ENCODE results near the gene MOB3A.
"Not testable (repeated sequence)": the region's sequence is repeated elsewhere in the genome, so short reads cannot be mapped to it uniquely, and the experiment has no call there.

MOB3A gene

DNA sequence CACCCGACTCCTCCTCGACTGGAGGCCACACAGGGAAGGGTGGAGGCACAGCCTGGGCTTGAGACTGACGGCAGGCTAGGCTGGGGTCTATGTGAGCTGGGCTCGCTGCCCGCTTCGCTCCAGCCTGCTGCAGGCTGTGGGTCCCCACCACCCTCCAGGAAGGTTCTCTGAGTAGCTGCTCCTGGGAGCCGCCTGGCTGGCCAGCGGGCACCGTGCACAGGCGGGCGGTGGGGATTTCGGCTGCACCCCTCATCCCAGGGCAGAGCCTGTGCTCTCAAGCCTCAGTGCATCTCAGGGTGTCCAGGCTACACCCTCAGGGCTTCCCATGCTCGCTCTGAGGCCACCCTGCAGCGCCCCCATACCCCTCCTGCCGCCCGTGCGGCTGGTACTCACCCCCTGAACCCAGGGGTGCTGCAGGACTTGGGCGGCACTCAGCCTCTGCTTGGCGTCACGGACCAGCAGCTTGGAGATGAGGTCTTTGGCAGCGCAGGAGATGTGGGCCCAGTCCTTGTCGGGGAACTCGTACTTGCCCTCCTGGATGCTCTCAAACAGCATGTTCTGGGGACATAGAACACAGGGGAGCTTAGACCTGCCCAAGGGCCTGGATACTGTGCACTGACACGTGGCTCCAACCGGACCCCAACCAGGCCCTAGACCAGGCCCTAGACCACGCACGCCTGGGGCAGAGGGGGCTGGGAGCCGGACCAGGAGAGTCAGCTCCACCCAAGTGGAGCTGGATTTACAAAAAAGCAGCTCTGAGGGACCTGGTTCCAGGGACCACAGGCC is 55.3 kb downstream of the MOB3A start:
- Histone ChIP-seq H3K4me3 (peak overlapping the region in 2 of 7 experiments; percentile 12 to 38), H3K27ac (peak overlapping the region in 19 of 21 experiments; percentile 74 to 92 (median 88))

GRCh38 chr19:2039959-2040646 is 56.0 kb downstream of the MOB3A start:
- no peak overlapping the region for H3K4me3 ChIP-seq
- peak overlapping the region in 5 of 21 experiments; percentile 2 to 92 (median 91) for H3K27ac ChIP-seq

- Histone ChIP-seq H3K4me3 (no peak overlapping the region), H3K27ac (peak overlapping the region in 3 of 21 experiments; percentile 1 to 37 (median 16))
Observed at GRCh38 chr19:2039089-2039958, 56.8 kb downstream of the MOB3A start.

DNA sequence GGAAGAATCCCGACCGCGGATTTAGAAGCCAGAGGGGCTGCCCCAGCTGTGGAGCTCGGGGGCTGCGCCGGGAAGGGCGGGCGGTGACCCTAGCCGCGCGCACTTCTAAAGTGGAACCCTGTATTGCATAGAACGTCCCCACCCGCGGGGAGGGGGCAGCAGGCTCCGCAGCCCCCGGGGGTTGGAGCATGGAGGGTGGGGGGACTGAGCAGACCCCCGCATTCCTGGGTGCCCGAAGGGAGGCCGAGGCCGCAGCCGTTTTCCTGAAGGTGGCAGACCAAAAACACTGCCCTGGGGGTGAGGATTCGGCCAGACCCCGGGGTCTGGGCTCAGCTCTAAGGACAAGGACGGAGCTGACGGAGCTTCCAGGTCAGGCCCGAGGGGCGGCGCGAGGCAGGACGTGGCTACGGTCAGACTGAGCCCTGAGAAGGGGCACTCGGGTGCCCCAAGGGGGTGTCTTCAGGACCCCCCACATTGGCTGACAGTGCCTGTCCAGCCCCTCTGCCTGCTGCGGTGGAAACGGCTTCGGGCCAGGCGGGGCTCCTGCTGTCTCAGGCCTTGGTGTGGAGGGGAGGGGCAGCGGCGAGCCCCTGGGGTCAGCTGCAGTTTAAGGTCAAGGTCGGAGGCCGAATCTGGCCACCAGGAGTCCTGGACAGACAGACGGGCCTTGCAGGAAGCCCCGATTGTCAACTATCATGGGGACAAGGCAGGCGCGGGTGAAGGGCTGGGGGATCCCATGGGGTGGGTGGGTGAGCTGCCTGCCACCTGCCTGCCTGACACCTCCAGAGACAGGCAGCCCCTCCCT is 57.6 kb downstream of the MOB3A start:
- H3K27ac ChIP-seq = no peak overlapping the region
- H3K4me3 ChIP-seq = no peak overlapping the region

DNA sequence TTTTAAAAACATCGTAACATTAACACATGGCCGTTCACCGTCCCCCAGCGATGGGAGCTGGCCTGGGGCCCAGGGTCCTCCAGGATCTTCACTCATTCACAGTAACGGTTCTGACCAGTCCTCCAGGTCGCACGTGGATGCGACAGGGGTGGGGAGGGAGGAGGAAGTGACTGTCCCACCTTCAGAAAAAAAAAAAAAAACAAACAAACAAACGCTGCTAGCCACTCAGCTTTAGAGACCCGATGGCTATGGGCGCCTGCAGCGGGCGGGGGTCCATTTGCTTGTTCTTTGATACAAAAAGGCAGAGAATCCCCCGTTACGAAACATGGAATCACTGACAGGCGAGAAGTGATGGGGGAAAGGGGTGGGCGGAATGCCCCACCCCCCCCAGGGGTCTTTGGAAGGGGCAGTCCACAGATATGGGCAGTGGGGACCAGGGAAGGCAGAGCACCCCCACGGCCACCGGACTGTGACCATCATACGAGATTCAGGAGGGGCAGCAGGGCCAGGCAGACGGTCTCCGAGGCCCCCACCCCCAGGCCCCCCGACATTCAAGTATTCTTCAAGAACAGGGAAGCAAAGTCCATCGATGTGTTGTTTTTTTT is 58.4 kb downstream of the MOB3A start:
- no peak overlapping the region for H3K4me3 ChIP-seq
- no peak overlapping the region for H3K27ac ChIP-seq

- Histone ChIP-seq H3K27ac (no peak overlapping the region), H3K4me3 (no peak overlapping the region)
Observed at GRCh38 chr19:2036424-2036823, 59.7 kb downstream of the MOB3A start.

- Histone ChIP-seq H3K27ac (no peak overlapping the region), H3K4me3 (no peak overlapping the region)
Observed at GRCh38 chr19:2035590-2035991, 60.5 kb downstream of the MOB3A start.

DNA sequence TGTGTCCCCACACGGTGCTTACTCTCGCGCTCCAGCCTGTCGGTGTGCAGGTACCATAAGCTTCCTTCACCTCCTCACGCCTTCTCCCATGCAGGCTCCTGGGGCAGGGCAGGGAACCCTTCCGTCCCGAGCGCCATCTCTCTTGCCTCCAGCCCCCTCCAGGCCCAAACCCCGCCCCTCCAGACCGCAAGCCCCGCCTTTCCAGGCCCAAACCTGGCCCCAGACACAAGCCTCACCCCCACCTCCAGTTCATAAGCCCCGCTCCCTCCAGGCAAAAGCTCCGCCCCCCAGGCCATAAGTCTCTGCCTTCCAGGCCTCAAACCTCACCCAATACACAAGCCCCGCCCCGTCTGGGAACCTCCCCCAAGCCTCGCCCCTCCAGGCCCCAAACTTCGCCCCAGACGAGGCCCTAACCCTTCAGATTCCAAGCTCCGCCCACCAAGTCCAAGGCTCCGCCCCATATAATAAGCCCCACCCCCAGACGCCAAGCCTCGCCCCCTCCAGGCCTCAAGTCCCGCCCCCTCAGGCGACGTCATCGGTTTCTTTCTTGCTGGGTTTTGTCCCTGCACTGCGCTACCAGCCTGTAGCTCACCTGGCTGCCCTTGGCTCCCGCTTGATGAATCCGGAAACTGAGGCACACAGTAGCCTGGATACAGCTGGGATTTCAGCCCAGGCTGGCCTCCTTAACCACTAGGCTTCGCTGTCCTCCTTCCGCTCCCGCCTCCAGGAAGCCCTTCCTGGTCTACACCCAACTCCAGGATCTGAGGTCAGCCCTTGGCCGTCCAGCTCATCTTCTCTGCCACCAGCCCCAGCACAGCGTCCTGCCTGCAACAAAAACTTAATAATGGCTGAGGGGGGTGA is 61.2 kb downstream of the MOB3A start:
- Histone ChIP-seq H3K4me3 (no peak overlapping the region), H3K27ac (peak overlapping the region in 1 of 21 experiments; percentile 13)

- not testable (repeated sequence) for H3K4me3 ChIP-seq
- H3K27ac ChIP-seq = peak overlapping the region in 3 of 21 experiments; percentile 13 to 35 (median 23)
Observed at GRCh38 chr19:2034253-2034652, 61.9 kb downstream of the MOB3A start.

- H3K27ac ChIP-seq = peak overlapping the region in 5 of 21 experiments; percentile 5 to 87 (median 23)
Observed at GRCh38 chr19:2033825-2034159, 62.3 kb downstream of the MOB3A start.

GRCh38 chr19:2033115-2033824 is 62.9 kb downstream of the MOB3A start:
- Histone ChIP-seq H3K27ac (peak overlapping the region in 14 of 21 experiments; percentile 23 to 88 (median 82)), H3K4me3 (no peak overlapping the region)

More at GRCh38 chr19:2033825-2034159, 62.3 kb downstream of the MOB3A start:
- no peak overlapping the region for H3K4me3 ChIP-seq

GRCh38 chr19:2032296-2032941 is 63.7 kb downstream of the MOB3A start:
- Histone ChIP-seq H3K27ac (peak overlapping the region; percentile 23 to 88 (median 80)), H3K4me3 (peak overlapping the region in 2 of 7 experiments; percentile 2 to 23)

GRCh38 chr19:2027361-2027760 is 68.8 kb downstream of the MOB3A start:
- no peak overlapping the region for H3K27ac ChIP-seq

DNA sequence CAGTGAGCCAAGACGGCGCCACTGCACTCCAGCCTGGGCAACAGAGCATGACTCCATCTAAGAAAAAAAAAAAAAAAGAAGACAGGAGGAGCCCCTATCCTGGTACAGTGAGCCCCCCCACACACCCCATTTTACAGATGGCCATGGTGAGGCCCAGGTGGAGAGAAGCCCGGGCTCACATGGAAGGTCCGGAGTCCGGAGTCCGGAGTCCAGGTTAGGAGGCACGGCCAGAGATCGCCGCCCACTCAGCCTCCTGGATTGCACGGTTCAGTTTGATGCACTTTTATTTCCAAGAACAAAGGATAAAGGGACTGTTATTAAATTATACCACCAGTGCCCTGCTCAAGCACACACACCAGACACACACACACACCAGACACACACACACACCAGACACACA is 69.4 kb downstream of the MOB3A start:
- no peak overlapping the region for H3K27ac ChIP-seq
- H3K4me3 ChIP-seq = no peak overlapping the region

More at GRCh38 chr19:2027361-2027760, 68.8 kb downstream of the MOB3A start:
- H3K4me3 ChIP-seq = no peak overlapping the region

GRCh38 chr19:2022289-2022688 is 73.8 kb downstream of the MOB3A start:
- no peak overlapping the region for H3K27ac ChIP-seq
- H3K4me3 ChIP-seq = no peak overlapping the region

DNA sequence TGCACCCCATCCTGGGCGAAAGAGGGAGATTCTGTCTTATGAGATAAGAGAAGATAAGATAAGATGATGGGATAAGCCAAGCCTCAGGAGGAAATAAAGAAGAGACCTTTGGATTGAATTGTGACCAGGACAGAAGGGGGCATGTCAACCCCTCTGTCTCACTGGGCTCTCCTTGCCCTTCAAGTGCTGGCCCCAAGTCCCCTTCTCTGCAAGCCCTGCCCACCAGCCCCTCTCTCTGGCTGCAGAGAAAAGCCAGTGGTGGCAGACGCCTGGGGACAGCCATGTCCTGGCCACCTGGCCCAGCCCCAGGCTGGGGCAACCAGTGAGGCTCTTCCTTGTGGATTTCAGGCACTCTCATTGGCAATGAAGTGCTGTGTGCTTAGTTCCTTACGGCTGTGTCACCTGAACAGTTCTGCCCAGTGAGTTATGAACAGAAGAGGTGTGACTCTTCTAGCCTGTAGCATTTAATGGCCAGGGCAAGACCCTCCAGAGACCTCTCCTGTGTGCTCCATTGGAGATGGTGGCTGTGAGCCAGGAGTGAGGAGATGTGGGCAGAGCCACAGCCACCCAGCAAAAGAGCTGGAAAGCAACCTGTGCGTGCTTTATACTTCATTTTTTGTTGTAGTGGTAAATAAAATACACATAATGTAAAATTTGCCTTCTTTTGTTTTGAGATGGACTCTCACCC is 74.5 kb downstream of the MOB3A start:
- Histone ChIP-seq H3K27ac (no peak overlapping the region), H3K4me3 (no peak overlapping the region)

Measured in skin epidermis (tissue), 12 donors.